SU-DHL-6 (cell line): ENCODE results near the gene LRRC34.

Source experiments
- H2AFZ ChIP-seq: fragments of 200-600 bp; sonication (generic); 2 replicates; pipeline ENCODE4 v1.6.1; 2014; ENCODE audit warnings: low read depth, mild to moderate bottlenecking, moderate library complexity, mixed read lengths, antibody characterized with exemption, low read length; ENCODE audit not compliant: severe bottlenecking
- H3F3A ChIP-seq: fragments of 200-600 bp; shearing (Covaris generic); 2 replicates; pipeline ENCODE4 v1.6.0; 2016; ENCODE audit warnings: antibody characterized with exemption, mild to moderate bottlenecking; ENCODE audit not compliant: insufficient read depth
- H3K27ac ChIP-seq: fragments of 200-600 bp; sonication (generic); 2 replicates; pipeline ENCODE4 v1.5.1; 2016; ENCODE audit warnings: low read depth, mild to moderate bottlenecking, low read length, moderate library complexity, mixed read lengths
- H3K27me3 ChIP-seq: fragments of 200-600 bp; sonication (generic), shearing (Covaris generic); 2 replicates; pipeline ENCODE4 v1.6.0; 2014; ENCODE audit warnings: mild to moderate bottlenecking, low read length
- H3K36me3 ChIP-seq: fragments of 200-600 bp; sonication (generic); 2 replicates; pipeline ENCODE4 v1.6.1; 2014; ENCODE audit warnings: mild to moderate bottlenecking, low read length, mixed read lengths
- H3K4me2 ChIP-seq: fragments of 300-600, 200-600 bp; shearing (Covaris generic), sonication (generic); 2 replicates; pipeline ENCODE4 v1.6.0; 2014; ENCODE audit warnings: low read length, low read depth, mild to moderate bottlenecking; ENCODE audit not compliant: poor library complexity, severe bottlenecking
- H3K4me3 ChIP-seq: fragments of 200-600 bp; sonication (generic); 2 replicates; pipeline ENCODE4 v1.5.1; 2014; ENCODE audit warnings: antibody characterized with exemption, low read length, mild to moderate bottlenecking, mixed read lengths; ENCODE audit not compliant: insufficient read depth, poor library complexity, severe bottlenecking
- H3K79me2 ChIP-seq: fragments of 200-600 bp; sonication (generic); 2 replicates; pipeline ENCODE4 v1.6.1; 2014; ENCODE audit warnings: mild to moderate bottlenecking, low read length, moderate library complexity; ENCODE audit not compliant: insufficient read depth
- H3K9ac ChIP-seq: fragments of 200-600 bp; sonication (generic); 2 replicates; pipeline ENCODE4 v1.7.0; 2014; ENCODE audit warnings: mild to moderate bottlenecking, low read length
- H3K9me2 ChIP-seq: fragments of 200-600 bp; sonication (generic); replicated peaks from 2 replicates; pipeline ENCODE4 v1.6.1; 2014; ENCODE audit warnings: low read length; ENCODE audit not compliant: insufficient read depth
- H3K9me3 ChIP-seq: fragments of 200-600 bp; sonication (generic); 2 replicates; pipeline ENCODE4 v1.6.1; 2014; ENCODE audit warnings: low read length, mixed read lengths; ENCODE audit not compliant: insufficient read depth
- H4K20me1 ChIP-seq: fragments of 200-600 bp; sonication (generic); 2 replicates; pipeline ENCODE4 v1.6.1; 2014; ENCODE audit warnings: low read depth, mild to moderate bottlenecking, antibody characterized with exemption, low read length, moderate library complexity, mixed read lengths
- CTCF ChIP-seq: fragments of 200-600 bp; sonication (generic); IDR thresholded peaks from one replicate; pipeline ENCODE4 v1.5.1; 2017; ENCODE audit warnings: antibody characterized with exemption, mild to moderate bottlenecking, low read length, moderate library complexity; ENCODE audit not compliant: insufficient read depth, poor library complexity, severe bottlenecking
- EZH2phosphoT487 ChIP-seq: fragments of 200-600 bp; sonication (generic), shearing (Covaris generic); conservative IDR thresholded peaks from 2 replicates; pipeline ENCODE4 v1.6.1; 2018; ENCODE audit warnings: mild to moderate bottlenecking, antibody characterized with exemption, low read length, moderate library complexity, mixed read lengths

The LRRC34 gene

DNA sequence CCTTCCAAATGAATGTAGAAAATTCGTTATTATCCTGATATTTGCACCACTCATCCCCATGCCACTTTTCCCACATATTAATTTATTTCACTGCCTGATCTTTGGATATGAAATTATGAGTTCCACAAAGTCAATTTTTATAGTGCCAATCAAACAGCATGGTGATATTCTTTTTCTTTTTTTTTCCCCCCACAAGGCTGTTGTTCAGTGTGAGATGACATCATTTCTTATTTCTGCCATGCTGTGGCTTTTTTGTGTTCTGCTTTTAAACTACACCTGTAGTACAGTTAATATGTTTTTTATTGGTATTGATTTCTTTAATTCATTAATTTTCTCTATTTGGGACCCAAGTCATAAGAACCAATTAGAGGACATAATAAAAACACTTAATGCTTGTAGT is 24.9 kb downstream of the LRRC34 start:
- no peaks in the 10 kb centered on the region for H3K27me3 ChIP-seq
- H3K9ac ChIP-seq, result no peak overlapping the region
- peaks cover 7% of the 10 kb centered on the region; the same call in 1 of the 2 replicates for H3F3A ChIP-seq
- H2AFZ ChIP-seq, result no peak overlapping the region
- H3K9me3 ChIP-seq, result no peaks in the 10 kb centered on the region
- no peak overlapping the region for H3K4me2 ChIP-seq
- no peak overlapping the region for H3K4me3 ChIP-seq
- H3K79me2 ChIP-seq, result no peaks in the 10 kb centered on the region
- H3K27ac ChIP-seq, result no peak overlapping the region
- TF ChIP-seq EZH2phosphoT487 (no peak), CTCF (no peak)
- no peaks in the 10 kb centered on the region for H3K9me2 ChIP-seq
- peaks cover 64% of the 10 kb centered on the region for H3K36me3 ChIP-seq
- H4K20me1 ChIP-seq, result no peaks in the 10 kb centered on the region

DNA sequence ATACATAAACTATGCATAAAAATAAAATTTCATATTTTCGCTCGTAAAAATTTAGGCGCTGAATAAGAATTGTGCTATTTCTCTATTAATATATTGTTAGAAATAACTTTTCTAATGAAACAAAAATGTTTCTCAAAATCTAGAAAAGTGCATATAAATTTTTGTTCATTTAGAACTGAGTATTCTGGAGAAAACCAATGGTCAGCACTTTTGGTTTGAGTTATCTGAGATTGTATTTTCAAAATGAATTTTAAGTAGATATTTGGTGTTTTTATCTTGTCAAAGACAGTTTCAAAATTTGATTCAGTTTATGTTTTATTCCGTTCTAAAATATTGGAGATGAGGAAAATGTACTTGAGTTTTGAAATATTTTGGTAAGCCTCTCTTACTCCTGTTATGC is 25.6 kb downstream of the LRRC34 start:
- H3K27me3 ChIP-seq, result no peaks in the 10 kb centered on the region

DNA sequence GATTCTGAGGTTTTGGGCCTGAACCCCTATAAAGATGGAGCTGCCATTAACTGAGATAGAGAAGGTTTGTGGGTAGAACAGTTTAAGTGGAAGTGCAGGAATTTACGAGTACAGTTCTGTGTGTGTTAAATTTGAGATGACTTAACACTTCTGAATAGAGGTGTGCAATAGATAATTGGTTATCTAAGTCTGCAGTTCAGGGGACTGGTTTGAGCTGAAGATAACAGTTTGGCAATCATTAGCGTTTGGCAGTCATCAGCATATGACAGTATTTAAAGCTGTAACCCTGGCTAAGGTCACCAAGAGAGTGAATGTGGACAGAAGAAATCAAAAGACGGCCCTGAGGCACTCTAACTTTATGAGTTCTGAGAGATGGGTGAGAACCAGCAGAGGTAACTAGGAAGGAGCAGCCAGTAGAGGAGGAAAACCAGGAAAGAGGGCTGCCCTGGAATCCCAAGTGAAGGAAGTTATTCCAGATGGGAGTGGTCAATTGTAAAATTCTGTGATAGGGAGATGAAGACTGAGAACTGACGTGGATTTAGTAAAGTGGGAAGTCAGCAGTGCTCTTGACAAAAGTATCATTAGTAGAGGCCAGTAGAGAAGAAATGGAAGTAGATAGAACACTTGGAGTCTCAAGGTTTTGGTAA is 31.4 kb downstream of the LRRC34 start:
- H3K9ac ChIP-seq, result no peak overlapping the region
- no peak overlapping the region for H3K4me2 ChIP-seq
- H4K20me1 ChIP-seq, result no peaks in the 10 kb centered on the region
- peaks cover 71% of the 10 kb centered on the region for H3K36me3 ChIP-seq
- H3K9me3 ChIP-seq, result no peaks in the 10 kb centered on the region
- no peaks in the 10 kb centered on the region for H3K27me3 ChIP-seq
- H3F3A ChIP-seq, result peaks cover 11% of the 10 kb centered on the region; the same call in 1 of the 2 replicates
- peaks cover 14% of the 10 kb centered on the region for H3K79me2 ChIP-seq
- H3K27ac ChIP-seq, result no peak overlapping the region
- no peaks in the 10 kb centered on the region for H3K9me2 ChIP-seq
- TF ChIP-seq EZH2phosphoT487 (no peak), CTCF (no peak)
- no peak overlapping the region for H3K4me3 ChIP-seq
- no peak overlapping the region for H2AFZ ChIP-seq

More for the DNA sequence above, 25.6 kb downstream of the LRRC34 start:
- no peak overlapping the region for H2AFZ ChIP-seq
- no peaks in the 10 kb centered on the region for H3K79me2 ChIP-seq
- H3F3A ChIP-seq, result peaks cover 7% of the 10 kb centered on the region; the same call in 1 of the 2 replicates
- H3K27ac ChIP-seq, result no peak overlapping the region
- H3K9me3 ChIP-seq, result no peaks in the 10 kb centered on the region
- H3K36me3 ChIP-seq, result peaks cover 68% of the 10 kb centered on the region
- H3K4me2 ChIP-seq, result no peak overlapping the region
- no peaks in the 10 kb centered on the region for H4K20me1 ChIP-seq
- H3K4me3 ChIP-seq, result no peak overlapping the region
- no peak overlapping the region for H3K9ac ChIP-seq
- no peaks in the 10 kb centered on the region for H3K9me2 ChIP-seq
- no peak for TF ChIP-seq EZH2phosphoT487
- no peak for TF ChIP-seq CTCF
